Memory B cell (primary cell): ENCODE data around the gene CITED4.
A peak's percentile ranks its signal among the peaks of the same experiment; 100 is the strongest.

Experiments
- ATAC-seq: fragments of 150-1000 bp; cut with Tn5 transposase; 2 replicates; pipeline ENCODE4 v1.10.0; 2021; ENCODE audit warnings: low read depth, mild to moderate bottlenecking, moderate library complexity
- DNase-seq, 2 donors: peaks; one replicate each; pipeline ENCODE4 v3.0.0; 2022; ENCODE audit warnings: low spot score in 2 of 2
- H3K27ac Mint-ChIP-seq: one replicate; pipeline ENCODE4 v1.8.0; 2022; ENCODE audit warnings: mild to moderate bottlenecking, moderate library complexity, mixed read lengths
- H3K27me3 Mint-ChIP-seq: one replicate; pipeline ENCODE4 v1.8.0; 2022; ENCODE audit warnings: mixed read lengths
- H3K36me3 Mint-ChIP-seq: one replicate; pipeline ENCODE4 v1.8.0; 2022; ENCODE audit warnings: mild to moderate bottlenecking, mixed read lengths
- H3K4me1 Mint-ChIP-seq: one replicate; pipeline ENCODE4 v1.8.0; 2022; ENCODE audit warnings: mixed read lengths
- H3K4me3 Mint-ChIP-seq: one replicate; pipeline ENCODE4 v1.8.0; 2022; ENCODE audit warnings: mild to moderate bottlenecking, moderate library complexity, mixed read lengths
- H3K9me3 Mint-ChIP-seq: one replicate; pipeline ENCODE4 v1.8.0; 2022; ENCODE audit warnings: mixed read lengths

CITED4 gene

DNA sequence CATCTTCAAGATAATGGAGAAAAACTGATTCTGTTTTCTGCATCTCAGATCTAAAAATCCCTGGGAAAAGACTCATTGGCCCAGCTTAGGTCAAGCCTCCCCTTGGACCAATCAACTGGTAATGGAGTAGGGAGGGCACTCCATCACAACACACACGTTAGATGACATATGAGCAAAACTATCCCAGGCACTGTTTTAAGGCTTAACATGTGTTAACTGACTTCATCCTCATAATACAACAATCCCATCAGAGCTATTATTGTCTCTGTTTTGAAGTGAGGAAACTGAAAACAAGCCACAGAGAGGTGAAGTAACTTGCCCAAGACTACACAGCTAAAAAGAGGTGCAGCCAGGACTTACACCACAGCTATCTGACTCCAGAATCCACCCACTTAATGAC is 14.7 kb upstream of the CITED4 start:
- ATAC-seq (no peak), DNase-seq (no peak)
- Mint-ChIP-seq H3K4me1 (peaks cover 4% of the 10 kb centered on the region), H3K9me3 (no peaks in the 10 kb centered on the region), H3K27ac (no peak overlapping the region), H3K27me3 (peaks cover 10% of the 10 kb centered on the region), H3K4me3 (no peak overlapping the region), H3K36me3 (no peaks in the 10 kb centered on the region)

DNA sequence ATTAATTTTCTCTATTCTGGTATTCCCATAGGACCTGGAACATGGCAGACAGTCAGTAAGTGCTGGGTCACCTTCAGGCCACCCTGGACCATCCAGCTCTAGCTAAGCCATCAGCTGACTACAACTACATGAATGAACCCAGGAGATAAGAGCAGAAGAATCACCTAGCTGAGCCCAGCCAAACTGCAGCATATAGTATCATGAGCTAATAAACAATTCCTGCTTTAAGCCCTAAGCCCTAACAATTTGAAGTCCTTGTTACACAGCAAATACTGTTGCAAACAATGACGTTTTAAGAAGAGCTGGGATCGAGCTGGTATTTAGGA is 14.2 kb upstream of the CITED4 start:
- ATAC-seq = no peak

GRCh38 chr1:40873863-40874472 is 11.8 kb upstream of the CITED4 start:
- DNase-seq = no peak
- H3K27me3 Mint-ChIP-seq = peaks cover 9% of the 10 kb centered on the region
- H3K4me3 Mint-ChIP-seq = no peak overlapping the region
- no peak overlapping the region for H3K27ac Mint-ChIP-seq
- ATAC-seq = no peak
- peaks cover 5% of the 10 kb centered on the region for H3K9me3 Mint-ChIP-seq
- no peaks in the 10 kb centered on the region for H3K36me3 Mint-ChIP-seq
- H3K4me1 Mint-ChIP-seq = peaks cover 4% of the 10 kb centered on the region

More for the DNA sequence above, 14.2 kb upstream of the CITED4 start:
- Mint-ChIP-seq H3K27ac (no peak overlapping the region), H3K9me3 (no peaks in the 10 kb centered on the region), H3K4me3 (no peak overlapping the region), H3K4me1 (peaks cover 4% of the 10 kb centered on the region), H3K27me3 (peaks cover 10% of the 10 kb centered on the region), H3K36me3 (no peaks in the 10 kb centered on the region)
- no peak for DNase-seq

GRCh38 chr1:40872276-40872675 is 10.1 kb upstream of the CITED4 start:
- H3K4me3 Mint-ChIP-seq = no peak overlapping the region
- ATAC-seq = no peak
- peaks cover 6% of the 10 kb centered on the region for H3K27me3 Mint-ChIP-seq
- no peaks in the 10 kb centered on the region for H3K36me3 Mint-ChIP-seq
- DNase-seq = no peak
- peaks cover 4% of the 10 kb centered on the region for H3K4me1 Mint-ChIP-seq
- H3K9me3 Mint-ChIP-seq = peaks cover 5% of the 10 kb centered on the region
- no peak overlapping the region for H3K27ac Mint-ChIP-seq

DNA sequence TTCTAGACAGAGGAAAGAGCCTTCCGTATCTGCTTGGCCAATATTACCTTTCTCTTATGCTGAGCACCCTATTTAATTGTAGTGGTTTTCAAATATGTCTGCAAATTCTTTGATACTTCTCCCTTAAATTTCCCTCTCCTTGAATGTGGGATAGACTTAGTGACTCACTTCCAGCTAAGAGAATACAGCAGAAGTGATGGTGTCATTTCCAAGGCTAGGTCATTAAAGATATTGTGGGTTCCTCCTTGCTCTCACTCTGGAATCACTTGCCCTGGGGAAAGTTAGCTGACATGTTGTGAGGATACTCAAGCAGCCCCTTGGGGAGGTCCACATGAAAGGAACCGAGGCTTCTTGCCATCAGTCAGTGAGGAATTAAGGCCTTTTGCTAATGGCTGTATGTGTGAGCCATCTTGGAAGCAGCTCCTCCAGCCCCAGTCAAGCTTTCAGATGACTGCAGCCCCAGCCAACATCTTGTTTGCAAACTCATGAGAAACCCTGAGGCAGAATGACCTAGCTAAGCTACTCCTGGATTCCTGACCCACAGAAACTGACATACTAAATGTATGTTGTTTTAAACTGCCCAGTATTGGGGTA is 8.1 kb upstream of the CITED4 start:
- H3K36me3 Mint-ChIP-seq = no peaks in the 10 kb centered on the region
- no peak for DNase-seq
- H3K27me3 Mint-ChIP-seq = peaks cover 6% of the 10 kb centered on the region
- peaks cover 5% of the 10 kb centered on the region for H3K9me3 Mint-ChIP-seq
- no peak overlapping the region for H3K4me3 Mint-ChIP-seq
- no peak for ATAC-seq
- no peaks in the 10 kb centered on the region for H3K4me1 Mint-ChIP-seq
- H3K27ac Mint-ChIP-seq = no peak overlapping the region

DNA sequence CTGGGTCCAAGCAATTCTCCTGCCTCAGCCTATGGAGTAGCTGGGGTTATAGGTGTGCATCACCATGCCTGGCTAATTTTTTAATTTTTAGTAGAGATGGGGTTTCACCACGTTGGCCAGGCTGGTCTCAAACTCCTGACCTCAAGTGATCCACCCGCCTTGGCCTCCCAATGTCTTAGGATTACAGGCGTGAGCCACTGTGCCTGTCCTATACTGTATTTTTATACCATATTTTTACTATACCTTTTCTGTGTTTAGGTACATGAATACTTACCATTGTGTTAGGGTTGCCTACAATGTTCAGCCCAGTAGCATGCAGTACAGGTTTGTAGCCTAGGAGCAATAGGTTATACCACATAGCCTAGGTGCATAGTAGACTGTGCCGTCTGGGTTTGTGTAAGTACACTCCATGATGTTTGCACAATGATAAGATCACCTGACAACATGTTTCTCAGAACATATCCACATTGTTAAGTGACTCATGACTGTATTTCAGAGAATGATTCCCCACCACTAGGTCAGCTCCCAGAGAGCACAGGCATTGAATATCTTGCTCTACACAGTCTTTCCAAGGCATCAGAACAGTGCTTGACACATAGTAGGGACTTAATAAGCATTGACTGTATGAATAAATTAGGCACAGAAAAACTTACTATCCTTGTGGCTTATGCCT is 6.0 kb upstream of the CITED4 start:
- H3K4me1 Mint-ChIP-seq = no peaks in the 10 kb centered on the region
- DNase-seq = no peak
- H3K36me3 Mint-ChIP-seq = no peaks in the 10 kb centered on the region
- H3K27ac Mint-ChIP-seq = no peak overlapping the region
- H3K9me3 Mint-ChIP-seq = peaks cover 5% of the 10 kb centered on the region
- H3K27me3 Mint-ChIP-seq = peaks cover 3% of the 10 kb centered on the region
- no peak for ATAC-seq
- H3K4me3 Mint-ChIP-seq = no peak overlapping the region

- Mint-ChIP-seq H3K36me3 (no peaks in the 10 kb centered on the region), H3K9me3 (no peaks in the 10 kb centered on the region), H3K27ac (no peak overlapping the region), H3K4me1 (peaks cover 10% of the 10 kb centered on the region), H3K4me3 (peak overlapping the region; percentile 83), H3K27me3 (peaks cover 18% of the 10 kb centered on the region)
- ATAC-seq (peak; percentile 13), DNase-seq (peak; percentile 31 to 49)
These were observed 749 bp downstream of the CITED4 start for GRCh38 chr1:40861224-40862003.

DNA sequence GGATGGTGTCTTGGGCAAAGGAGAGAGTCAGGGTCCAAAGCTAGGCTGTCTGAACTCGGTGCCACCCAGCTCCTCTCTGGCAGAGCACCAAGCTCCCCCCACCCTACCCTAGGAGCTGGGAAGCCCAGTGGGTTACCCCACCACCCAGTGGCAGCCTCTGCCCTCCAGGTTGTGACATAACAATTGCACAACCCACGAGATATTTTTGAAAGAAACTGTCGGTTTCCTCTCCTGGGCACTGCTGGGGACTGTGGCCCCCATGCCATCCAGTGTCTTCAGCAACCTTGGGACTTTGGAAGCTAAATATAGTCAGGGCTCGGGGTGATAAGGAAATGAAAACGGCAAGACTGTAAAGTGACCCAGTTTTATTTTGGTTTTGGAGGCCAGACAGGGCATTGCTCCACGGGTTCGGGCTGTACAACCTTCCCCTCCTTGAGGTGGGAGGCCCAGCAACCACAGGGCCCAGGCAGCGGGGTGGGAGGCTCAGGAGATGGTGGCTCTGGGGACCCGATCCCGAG is 1.4 kb downstream of the CITED4 start:
- peak overlapping the region; percentile 83 for H3K4me3 Mint-ChIP-seq
- H3K4me1 Mint-ChIP-seq = peaks cover 10% of the 10 kb centered on the region
- peaks cover 21% of the 10 kb centered on the region for H3K27me3 Mint-ChIP-seq
- no peak for ATAC-seq
- no peaks in the 10 kb centered on the region for H3K36me3 Mint-ChIP-seq
- H3K27ac Mint-ChIP-seq = no peak overlapping the region
- H3K9me3 Mint-ChIP-seq = no peaks in the 10 kb centered on the region
- no peak for DNase-seq

DNA sequence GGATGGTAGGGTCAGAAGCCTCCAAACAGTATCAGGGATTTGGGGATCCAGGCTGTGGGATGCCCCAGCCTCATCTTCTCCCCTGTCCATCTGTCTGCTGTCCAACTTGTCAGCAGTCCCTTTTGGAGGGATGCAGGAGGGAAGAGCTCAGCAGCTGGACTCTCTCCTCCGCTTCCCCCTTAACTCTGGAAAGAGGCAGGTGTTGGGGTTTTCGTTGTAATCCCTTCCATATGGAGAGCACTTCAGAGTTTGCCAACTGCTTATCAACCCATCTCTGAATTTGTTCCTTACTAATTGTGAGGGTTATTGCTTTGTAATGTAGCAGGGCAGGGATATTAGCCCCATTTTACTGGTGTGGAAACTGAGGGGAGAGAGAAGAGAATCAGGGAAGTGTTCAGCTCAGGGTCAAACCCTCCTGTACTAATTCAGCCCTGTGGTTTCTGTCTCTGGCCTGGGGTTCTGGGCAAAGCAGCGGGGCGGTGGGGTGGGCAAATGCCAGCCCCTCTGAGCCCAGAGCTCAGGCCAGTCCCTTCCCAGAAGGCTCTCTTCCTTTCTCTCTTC is 3.2 kb downstream of the CITED4 start:
- H3K36me3 Mint-ChIP-seq = no peaks in the 10 kb centered on the region
- no peak overlapping the region for H3K4me3 Mint-ChIP-seq
- ATAC-seq (no peak), DNase-seq (no peak)
- H3K27ac Mint-ChIP-seq = no peak overlapping the region
- peaks cover 10% of the 10 kb centered on the region for H3K4me1 Mint-ChIP-seq
- no peaks in the 10 kb centered on the region for H3K9me3 Mint-ChIP-seq
- peaks cover 21% of the 10 kb centered on the region for H3K27me3 Mint-ChIP-seq

DNA sequence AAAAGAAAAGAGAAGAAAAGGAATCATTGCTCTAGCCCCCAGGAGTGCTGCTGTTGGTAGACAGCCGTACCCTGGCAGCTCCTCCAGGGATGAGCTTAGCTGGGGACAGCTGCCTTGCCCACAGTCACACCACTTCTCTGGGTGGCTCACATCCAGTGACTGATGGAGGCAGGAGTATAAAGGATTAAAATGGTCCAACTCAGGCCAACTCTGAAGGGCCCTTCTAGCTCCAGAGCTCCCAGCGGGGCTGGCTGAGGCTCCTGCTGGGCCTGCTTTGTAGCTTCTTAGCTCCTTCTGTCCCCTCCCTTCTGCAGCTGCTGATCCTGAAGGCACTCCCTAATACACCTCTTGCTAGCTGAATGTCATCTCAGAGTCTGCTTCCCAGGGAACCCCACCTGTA is 4.4 kb downstream of the CITED4 start:
- Mint-ChIP-seq H3K27me3 (peaks cover 24% of the 10 kb centered on the region), H3K27ac (no peak overlapping the region), H3K36me3 (no peaks in the 10 kb centered on the region), H3K4me3 (no peak overlapping the region), H3K9me3 (no peaks in the 10 kb centered on the region), H3K4me1 (peaks cover 8% of the 10 kb centered on the region)
- ATAC-seq (no peak), DNase-seq (no peak)

DNA sequence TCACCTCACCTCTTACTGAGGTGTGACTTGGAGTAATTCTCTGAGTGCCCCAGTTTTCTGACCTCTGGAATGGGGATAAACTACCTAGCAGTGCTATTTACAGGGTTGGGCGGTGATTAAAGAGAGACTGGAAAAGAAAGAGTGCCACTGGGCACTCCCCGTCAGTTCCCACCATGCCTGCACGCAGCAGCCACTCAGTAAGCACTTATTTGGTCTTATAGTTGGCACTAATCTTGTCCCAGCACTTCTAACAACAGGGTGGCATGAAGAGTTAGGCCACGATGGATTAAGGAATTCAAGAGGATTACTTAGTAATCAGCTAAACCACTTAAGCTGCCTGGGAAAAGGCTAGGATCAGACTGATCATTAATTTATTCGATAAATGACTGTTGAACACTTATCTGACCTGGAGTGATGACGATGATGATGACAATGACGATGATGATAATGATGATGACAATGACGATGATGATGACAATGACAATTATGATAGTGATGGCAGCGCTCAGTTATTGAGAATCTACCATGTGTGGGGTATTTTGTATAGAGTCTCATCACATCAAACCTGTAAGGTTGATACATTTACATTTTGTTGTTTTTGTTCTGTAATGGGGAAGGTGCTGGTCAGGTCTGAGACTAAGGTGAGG is 5.4 kb downstream of the CITED4 start:
- Mint-ChIP-seq H3K4me3 (no peak overlapping the region), H3K36me3 (no peaks in the 10 kb centered on the region), H3K27me3 (peaks cover 26% of the 10 kb centered on the region)

DNA sequence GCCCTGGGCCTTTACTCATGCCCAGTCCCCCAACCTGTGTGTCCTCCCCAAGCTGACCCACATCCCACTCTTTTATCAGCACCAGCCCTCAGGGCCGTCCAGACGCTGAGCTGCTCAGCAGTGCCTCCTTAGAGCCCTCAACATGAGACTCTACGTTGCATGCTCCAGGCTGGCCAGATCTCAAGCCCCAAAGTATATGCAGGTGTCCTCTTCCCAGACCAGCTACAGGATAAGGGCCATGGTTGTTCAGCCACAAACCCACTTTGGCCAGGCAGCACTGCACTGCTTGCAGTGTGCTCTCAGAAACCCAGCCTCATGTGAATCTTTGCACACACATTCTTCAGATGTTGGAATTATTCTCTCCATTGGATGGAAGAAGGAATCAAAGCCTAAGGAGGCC is 6.0 kb downstream of the CITED4 start:
- ATAC-seq (no peak), DNase-seq (no peak)
- Mint-ChIP-seq H3K4me1 (peaks cover 4% of the 10 kb centered on the region), H3K27ac (no peak overlapping the region), H3K4me3 (no peak overlapping the region), H3K27me3 (peaks cover 30% of the 10 kb centered on the region), H3K36me3 (no peaks in the 10 kb centered on the region), H3K9me3 (no peaks in the 10 kb centered on the region)

More for the DNA sequence above, 5.4 kb downstream of the CITED4 start:
- Mint-ChIP-seq H3K4me1 (peaks cover 4% of the 10 kb centered on the region), H3K9me3 (no peaks in the 10 kb centered on the region), H3K27ac (no peak overlapping the region)
- DNase-seq (no peak), ATAC-seq (no peak)

- H3K27ac Mint-ChIP-seq = no peak overlapping the region
- no peak for ATAC-seq
These were observed 6.7 kb downstream of the CITED4 start for GRCh38 chr1:40855513-40855912.

GRCh38 chr1:40853885-40854170 is 8.3 kb downstream of the CITED4 start:
- Mint-ChIP-seq H3K36me3 (no peaks in the 10 kb centered on the region), H3K4me3 (no peak overlapping the region), H3K9me3 (no peaks in the 10 kb centered on the region), H3K27me3 (peaks cover 16% of the 10 kb centered on the region), H3K4me1 (peaks cover 2% of the 10 kb centered on the region), H3K27ac (no peak overlapping the region)
- ATAC-seq (no peak), DNase-seq (no peak)

More at GRCh38 chr1:40855513-40855912, 6.7 kb downstream of the CITED4 start:
- no peak for DNase-seq
- no peak overlapping the region for H3K4me3 Mint-ChIP-seq
- no peaks in the 10 kb centered on the region for H3K4me1 Mint-ChIP-seq
- no peaks in the 10 kb centered on the region for H3K9me3 Mint-ChIP-seq
- H3K27me3 Mint-ChIP-seq = peaks cover 26% of the 10 kb centered on the region
- no peaks in the 10 kb centered on the region for H3K36me3 Mint-ChIP-seq
